Testis (tissue), 2 donors: ENCODE data around the gene DGKH.

Experiments
- CTCF ChIP-seq, 3 experiments: fragments of 450-650 bp in 2 of 3; fragments of 200-600 bp in 1 of 3; sonication (generic) in 1 of 3; IDR thresholded peaks; one replicate each; pipeline ENCODE4 v1.5.1; 2016 to 2019; ENCODE audit warnings: antibody characterized with exemption in 3 of 3, mild to moderate bottlenecking in 2 of 3, moderate library complexity in 1 of 3
- POLR2A ChIP-seq: fragments of 450-650 bp; IDR thresholded peaks from one replicate; pipeline ENCODE4 v1.6.1; 2017; ENCODE audit warnings: antibody characterized with exemption, mild to moderate bottlenecking, moderate library complexity

GRCh38 chr13:42274386-42275097 lies 226.1 kb downstream of the DGKH start:
- no peak for TF ChIP-seq CTCF (IDR thresholded peaks at IDR 0.05)
- no peak for TF ChIP-seq POLR2A
